SK-N-SH treated with all-trans-retinoic acid at 6 μM for 48 hours (cell line): ENCODE measurements around the gene MTREX.

ENCODE experiments used
- ATAC-seq: fragments of 200-7000 bp; cut with Tn5 transposase; 3 replicates; pipeline ENCODE4 v1.9.1; 2020; ENCODE audit warnings: mild to moderate bottlenecking, moderate library complexity
- ARNTL ChIP-seq: fragments of 450-650 bp; formaldehyde crosslinking; IDR thresholded peaks from 2 replicates; pipeline ENCODE4 v1.5.0; 2020; ENCODE audit warnings: low read depth, mild to moderate bottlenecking, moderate library complexity, borderline replicate concordance
- BACH2 ChIP-seq: fragments of 250-450 bp; sonication (Bioruptor Pico); IDR thresholded peaks from 2 replicates; pipeline ENCODE4 v1.9.0; 2021; ENCODE audit warnings: mild to moderate bottlenecking, borderline replicate concordance
- CSDC2 ChIP-seq: fragments of 250-450 bp; sonication (Bioruptor Pico); IDR thresholded peaks from 2 replicates; pipeline ENCODE4 v1.5.0; 2020; ENCODE audit warnings: mild to moderate bottlenecking, moderate library complexity
- ESRRG ChIP-seq: fragments of 250-450 bp; sonication (Bioruptor Pico); IDR thresholded peaks from 2 replicates; pipeline ENCODE4 v1.6.1; 2021; ENCODE audit warnings: mild to moderate bottlenecking
- GLIS3 ChIP-seq: fragments of 250-450 bp; sonication (Bioruptor Pico); IDR thresholded peaks from 2 replicates; pipeline ENCODE4 v1.5.0; 2020; ENCODE audit warnings: mild to moderate bottlenecking, moderate library complexity
- OSR1 ChIP-seq: fragments of 250-450 bp; sonication (Bioruptor Pico); IDR thresholded peaks from 2 replicates; pipeline ENCODE4 v1.8.0; 2022; ENCODE audit warnings: moderate library complexity, mild to moderate bottlenecking, inconsistent platforms
- PPARA ChIP-seq: fragments of 250-450 bp; sonication (Bioruptor Pico); IDR thresholded peaks from 2 replicates; pipeline ENCODE4 v1.5.0; 2020; ENCODE audit warnings: mild to moderate bottlenecking, borderline replicate concordance
- RARB ChIP-seq: fragments of 250-450 bp; sonication (Bioruptor Pico); IDR thresholded peaks from 2 replicates; pipeline ENCODE4 v1.8.0; 2021; ENCODE audit warnings: mild to moderate bottlenecking, moderate library complexity
- SNAI2 ChIP-seq: fragments of 250-450 bp; sonication (Bioruptor Pico); IDR thresholded peaks from 2 replicates; pipeline ENCODE4 v1.5.0; 2020; ENCODE audit warnings: mild to moderate bottlenecking, moderate library complexity
- TCF4 ChIP-seq: fragments of 250-450 bp; sonication (Bioruptor Pico); IDR thresholded peaks from 2 replicates; pipeline ENCODE4 v1.8.0; 2021; ENCODE audit warnings: mild to moderate bottlenecking, moderate library complexity, borderline replicate concordance
- TOX ChIP-seq: fragments of 250-450 bp; sonication (Bioruptor Pico); IDR thresholded peaks from 2 replicates; pipeline ENCODE4 v1.8.0; 2021; ENCODE audit warnings: mild to moderate bottlenecking, moderate library complexity, borderline replicate concordance
- ZC3H10 ChIP-seq: fragments of 250-450 bp; sonication (Bioruptor Pico); IDR thresholded peaks from 2 replicates; pipeline ENCODE4 v1.5.1; 2021; ENCODE audit warnings: mild to moderate bottlenecking, moderate library complexity
- ZFP3 ChIP-seq: fragments of 250-450 bp; sonication (Bioruptor Pico); IDR thresholded peaks from 2 replicates; pipeline ENCODE4 v1.5.0; 2020; ENCODE audit warnings: mild to moderate bottlenecking, moderate library complexity
- ZFP30 ChIP-seq: fragments of 450-650 bp; formaldehyde crosslinking; IDR thresholded peaks from 2 replicates; pipeline ENCODE4 v1.5.0; 2022; ENCODE audit warnings: mild to moderate bottlenecking, moderate library complexity
- ZNF565 ChIP-seq: fragments of 450-650 bp; formaldehyde crosslinking; conservative IDR thresholded peaks from 2 replicates; pipeline ENCODE4 v1.5.0; 2020; ENCODE audit warnings: low read depth, mild to moderate bottlenecking, moderate library complexity
- ZNF70 ChIP-seq: fragments of 450-650 bp; formaldehyde crosslinking; IDR thresholded peaks from 2 replicates; pipeline ENCODE4 v1.5.0; 2020; ENCODE audit warnings: mild to moderate bottlenecking, moderate library complexity
- ZNF8 ChIP-seq: fragments of 450-650 bp; formaldehyde crosslinking; IDR thresholded peaks from 2 replicates; pipeline ENCODE4 v1.5.0; 2020; ENCODE audit warnings: mild to moderate bottlenecking, moderate library complexity
- TF ChIP-seq, protein P1 (sequence below): fragments of 250-450 bp; sonication (Bioruptor Pico); IDR thresholded peaks from 2 replicates; pipeline ENCODE4 v1.5.0; 2020; ENCODE audit warnings: mild to moderate bottlenecking, moderate library complexity
- TF ChIP-seq, protein P2 (sequence below): fragments of 250-450 bp; sonication (Bioruptor Pico); IDR thresholded peaks from 2 replicates; pipeline ENCODE4 v1.5.1; 2021; ENCODE audit warnings: mild to moderate bottlenecking, moderate library complexity
- TF ChIP-seq, protein P3 (sequence below): fragments of 250-450 bp; sonication (Bioruptor Pico); IDR thresholded peaks from 2 replicates; pipeline ENCODE4 v1.5.1; 2020; ENCODE audit warnings: low read depth, mild to moderate bottlenecking, moderate library complexity
- TF ChIP-seq, protein P4 (sequence below): fragments of 250-450 bp; sonication (Bioruptor Pico); IDR thresholded peaks from 2 replicates; pipeline ENCODE4 v1.8.0; 2020; ENCODE audit warnings: mild to moderate bottlenecking, moderate library complexity, borderline replicate concordance

Gene MTREX

DNA sequence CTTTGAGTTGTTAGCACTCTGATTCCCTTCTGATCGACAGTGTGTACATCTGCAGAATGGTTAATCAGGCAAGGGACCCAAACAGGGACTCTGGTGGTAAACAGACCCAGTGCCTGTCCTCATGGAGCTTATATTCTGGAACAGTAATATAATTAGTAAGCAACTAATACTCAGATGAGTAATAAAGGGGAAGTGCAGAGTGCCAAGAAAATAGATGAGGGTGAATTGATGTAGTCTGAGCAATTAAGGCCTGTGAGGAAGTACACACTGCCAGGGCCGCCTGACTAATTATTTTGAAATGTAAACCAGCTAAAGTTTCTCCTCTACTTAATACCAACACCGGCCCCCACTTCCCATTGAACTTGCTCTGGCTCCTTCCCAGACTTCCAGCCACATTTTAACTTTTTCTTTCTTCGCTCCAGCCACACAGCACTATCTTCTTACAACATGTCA is 4.5 kb upstream of the MTREX start:
- ATAC-seq = no peak
- no peak for TF ChIP-seq ARNTL (CRISPR knock-in tag)
- TF ChIP-seq ZFP30 (CRISPR knock-in tag) = no peak
- TF ChIP-seq CSDC2 (CRISPR knock-in tag) = no peak
- no peak for TF ChIP-seq ZNF565
- no peak for TF ChIP-seq ZC3H10 (CRISPR knock-in tag)
- TF ChIP-seq, protein P1, sequence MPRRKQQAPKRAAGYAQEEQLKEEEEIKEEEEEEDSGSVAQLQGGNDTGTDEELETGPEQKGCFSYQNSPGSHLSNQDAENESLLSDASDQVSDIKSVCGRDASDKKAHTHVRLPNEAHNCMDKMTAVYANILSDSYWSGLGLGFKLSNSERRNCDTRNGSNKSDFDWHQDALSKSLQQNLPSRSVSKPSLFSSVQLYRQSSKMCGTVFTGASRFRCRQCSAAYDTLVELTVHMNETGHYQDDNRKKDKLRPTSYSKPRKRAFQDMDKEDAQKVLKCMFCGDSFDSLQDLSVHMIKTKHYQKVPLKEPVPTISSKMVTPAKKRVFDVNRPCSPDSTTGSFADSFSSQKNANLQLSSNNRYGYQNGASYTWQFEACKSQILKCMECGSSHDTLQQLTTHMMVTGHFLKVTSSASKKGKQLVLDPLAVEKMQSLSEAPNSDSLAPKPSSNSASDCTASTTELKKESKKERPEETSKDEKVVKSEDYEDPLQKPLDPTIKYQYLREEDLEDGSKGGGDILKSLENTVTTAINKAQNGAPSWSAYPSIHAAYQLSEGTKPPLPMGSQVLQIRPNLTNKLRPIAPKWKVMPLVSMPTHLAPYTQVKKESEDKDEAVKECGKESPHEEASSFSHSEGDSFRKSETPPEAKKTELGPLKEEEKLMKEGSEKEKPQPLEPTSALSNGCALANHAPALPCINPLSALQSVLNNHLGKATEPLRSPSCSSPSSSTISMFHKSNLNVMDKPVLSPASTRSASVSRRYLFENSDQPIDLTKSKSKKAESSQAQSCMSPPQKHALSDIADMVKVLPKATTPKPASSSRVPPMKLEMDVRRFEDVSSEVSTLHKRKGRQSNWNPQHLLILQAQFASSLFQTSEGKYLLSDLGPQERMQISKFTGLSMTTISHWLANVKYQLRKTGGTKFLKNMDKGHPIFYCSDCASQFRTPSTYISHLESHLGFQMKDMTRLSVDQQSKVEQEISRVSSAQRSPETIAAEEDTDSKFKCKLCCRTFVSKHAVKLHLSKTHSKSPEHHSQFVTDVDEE (CRISPR knock-in tag) = no peak
- TF ChIP-seq TOX (CRISPR knock-in tag) = no peak
- no peak for TF ChIP-seq ZNF8
- no peak for TF ChIP-seq ZNF70
- TF ChIP-seq, protein P2, sequence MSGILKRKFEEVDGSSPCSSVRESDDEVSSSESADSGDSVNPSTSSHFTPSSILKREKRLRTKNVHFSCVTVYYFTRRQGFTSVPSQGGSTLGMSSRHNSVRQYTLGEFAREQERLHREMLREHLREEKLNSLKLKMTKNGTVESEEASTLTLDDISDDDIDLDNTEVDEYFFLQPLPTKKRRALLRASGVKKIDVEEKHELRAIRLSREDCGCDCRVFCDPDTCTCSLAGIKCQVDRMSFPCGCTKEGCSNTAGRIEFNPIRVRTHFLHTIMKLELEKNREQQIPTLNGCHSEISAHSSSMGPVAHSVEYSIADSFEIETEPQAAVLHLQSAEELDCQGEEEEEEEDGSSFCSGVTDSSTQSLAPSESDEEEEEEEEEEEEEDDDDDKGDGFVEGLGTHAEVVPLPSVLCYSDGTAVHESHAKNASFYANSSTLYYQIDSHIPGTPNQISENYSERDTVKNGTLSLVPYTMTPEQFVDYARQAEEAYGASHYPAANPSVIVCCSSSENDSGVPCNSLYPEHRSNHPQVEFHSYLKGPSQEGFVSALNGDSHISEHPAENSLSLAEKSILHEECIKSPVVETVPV (CRISPR knock-in tag) = no peak
- no peak for TF ChIP-seq ESRRG (CRISPR knock-in tag)
- TF ChIP-seq, protein P3, sequence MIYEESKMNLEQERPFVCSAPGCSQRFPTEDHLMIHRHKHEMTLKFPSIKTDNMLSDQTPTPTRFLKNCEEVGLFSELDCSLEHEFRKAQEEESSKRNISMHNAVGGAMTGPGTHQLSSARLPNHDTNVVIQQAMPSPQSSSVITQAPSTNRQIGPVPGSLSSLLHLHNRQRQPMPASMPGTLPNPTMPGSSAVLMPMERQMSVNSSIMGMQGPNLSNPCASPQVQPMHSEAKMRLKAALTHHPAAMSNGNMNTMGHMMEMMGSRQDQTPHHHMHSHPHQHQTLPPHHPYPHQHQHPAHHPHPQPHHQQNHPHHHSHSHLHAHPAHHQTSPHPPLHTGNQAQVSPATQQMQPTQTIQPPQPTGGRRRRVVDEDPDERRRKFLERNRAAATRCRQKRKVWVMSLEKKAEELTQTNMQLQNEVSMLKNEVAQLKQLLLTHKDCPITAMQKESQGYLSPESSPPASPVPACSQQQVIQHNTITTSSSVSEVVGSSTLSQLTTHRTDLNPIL (CRISPR knock-in tag) = no peak
- TF ChIP-seq SNAI2 (CRISPR knock-in tag) = no peak
- no peak for TF ChIP-seq OSR1
- TF ChIP-seq TCF4 (CRISPR knock-in tag) = no peak
- TF ChIP-seq, protein P4, sequence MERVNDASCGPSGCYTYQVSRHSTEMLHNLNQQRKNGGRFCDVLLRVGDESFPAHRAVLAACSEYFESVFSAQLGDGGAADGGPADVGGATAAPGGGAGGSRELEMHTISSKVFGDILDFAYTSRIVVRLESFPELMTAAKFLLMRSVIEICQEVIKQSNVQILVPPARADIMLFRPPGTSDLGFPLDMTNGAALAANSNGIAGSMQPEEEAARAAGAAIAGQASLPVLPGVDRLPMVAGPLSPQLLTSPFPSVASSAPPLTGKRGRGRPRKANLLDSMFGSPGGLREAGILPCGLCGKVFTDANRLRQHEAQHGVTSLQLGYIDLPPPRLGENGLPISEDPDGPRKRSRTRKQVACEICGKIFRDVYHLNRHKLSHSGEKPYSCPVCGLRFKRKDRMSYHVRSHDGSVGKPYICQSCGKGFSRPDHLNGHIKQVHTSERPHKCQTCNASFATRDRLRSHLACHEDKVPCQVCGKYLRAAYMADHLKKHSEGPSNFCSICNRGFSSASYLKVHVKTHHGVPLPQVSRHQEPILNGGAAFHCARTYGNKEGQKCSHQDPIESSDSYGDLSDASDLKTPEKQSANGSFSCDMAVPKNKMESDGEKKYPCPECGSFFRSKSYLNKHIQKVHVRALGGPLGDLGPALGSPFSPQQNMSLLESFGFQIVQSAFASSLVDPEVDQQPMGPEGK = no peak
- TF ChIP-seq GLIS3 (CRISPR knock-in tag) = no peak
- no peak for TF ChIP-seq PPARA (CRISPR knock-in tag)
- TF ChIP-seq BACH2 = no peak

DNA sequence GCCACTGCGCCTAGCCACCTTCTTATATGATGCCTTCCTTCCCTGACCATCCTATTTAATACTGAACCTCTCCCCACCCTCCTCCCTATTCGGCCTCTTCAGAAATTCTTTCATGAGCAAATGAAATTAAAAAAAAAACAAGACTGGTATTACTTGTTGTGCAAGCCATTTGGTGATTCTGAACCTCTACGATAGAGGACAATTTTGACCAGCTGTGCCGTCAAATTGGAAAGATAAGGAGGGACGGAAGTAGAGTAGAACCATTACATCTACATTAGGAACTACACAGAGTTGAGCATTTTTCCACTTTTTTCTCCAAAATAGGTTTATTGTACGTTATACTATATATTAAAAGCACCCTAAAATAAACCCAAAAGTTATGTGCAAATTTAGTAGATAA is 3.2 kb upstream of the MTREX start:
- TF ChIP-seq, protein P1 (CRISPR knock-in tag) = no peak
- no peak for TF ChIP-seq ZFP30 (CRISPR knock-in tag)
- no peak for ATAC-seq

DNA sequence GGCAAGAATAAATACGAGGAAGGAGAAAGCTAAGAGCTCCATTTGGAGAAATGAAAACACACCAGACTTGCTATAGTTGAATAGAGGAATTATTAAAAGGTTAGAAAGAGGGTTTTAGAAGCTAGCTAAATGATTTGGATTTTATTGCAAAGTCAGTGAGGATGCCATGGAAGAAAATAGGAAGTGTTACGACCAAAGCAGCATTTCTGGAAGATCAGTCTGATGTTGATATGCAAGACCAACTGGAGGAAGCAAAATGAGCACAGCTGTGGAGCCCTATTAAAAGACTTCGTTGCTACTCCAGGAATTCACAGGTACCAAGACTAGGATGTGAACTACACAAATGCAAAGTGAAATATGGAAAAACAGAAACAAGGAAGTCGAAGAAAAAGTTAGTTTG is 2.4 kb upstream of the MTREX start:
- TF ChIP-seq RARB (CRISPR knock-in tag) = no peak
- TF ChIP-seq ESRRG (CRISPR knock-in tag) = no peak
- no peak for TF ChIP-seq OSR1
- TF ChIP-seq ZFP3 = no peak
- TF ChIP-seq, protein P3 (CRISPR knock-in tag) = no peak
- TF ChIP-seq, protein P4 = no peak
- no peak for TF ChIP-seq PPARA (CRISPR knock-in tag)
- no peak for TF ChIP-seq CSDC2 (CRISPR knock-in tag)
- ATAC-seq = no peak
